Suprapubic skin (tissue), 4 donors: ENCODE measurements around the gene SLC6A11.

Experiments
- CTCF ChIP-seq, 2 donors: fragments of 200-600 bp in 1 of 2; fragments of 450-650 bp in 1 of 2; sonication (generic) in 1 of 2; IDR thresholded peaks; one replicate each; pipeline ENCODE4 v1.5.1; 2016 to 2019; ENCODE audit warnings: antibody characterized with exemption in 2 of 2, mild to moderate bottlenecking in 1 of 2, moderate library complexity in 1 of 2
- EP300 ChIP-seq: sonication (generic); formaldehyde crosslinking; IDR thresholded peaks from one replicate; pipeline ENCODE4 v1.6.1; 2017; ENCODE audit warnings: antibody characterized with exemption
- POLR2A ChIP-seq, 2 donors: fragments of 450-650 bp; IDR thresholded peaks; one replicate each; pipeline ENCODE4 v1.6.1; 2017; ENCODE audit warnings: antibody characterized with exemption in 2 of 2, mild to moderate bottlenecking in 2 of 2, moderate library complexity in 2 of 2
- POLR2AphosphoS5 ChIP-seq, 3 donors: sonication (generic); formaldehyde crosslinking; IDR thresholded peaks; one replicate each; pipeline ENCODE4 v1.6.1; 2017; ENCODE audit warnings: antibody characterized with exemption in 3 of 3

- TF ChIP-seq CTCF (IDR thresholded peaks at IDR 0.05) (no peak), POLR2A (IDR thresholded peaks at IDR 0.05) (no peak), EP300 (no peak), POLR2AphosphoS5 (IDR thresholded peaks at IDR 0.05) (no peak)
Observed at GRCh38 chr3:10792208-10792607, 23.8 kb upstream of the SLC6A11 start.
